GM06990 (cell line): ENCODE measurements around the gene SLC6A19.

Experiments used
- DNase-seq: peaks from one replicate; pipeline ENCODE4 v3.0.0-alpha.2; 2011; ENCODE audit not compliant: insufficient read length; ENCODE audit errors: extremely low read depth
- H3K27me3 ChIP-seq: replicated peaks from 2 replicates; pipeline ENCODE4 v1.6.0; 2011; ENCODE audit warnings: low read length; ENCODE audit not compliant: control insufficient read depth, insufficient read depth
- H3K36me3 ChIP-seq: 2 replicates; pipeline ENCODE4 v1.5.1; 2011; ENCODE audit warnings: low read length; ENCODE audit not compliant: control insufficient read depth, insufficient read depth
- H3K4me3 ChIP-seq: replicated peaks from 2 replicates; pipeline ENCODE4 v1.5.1; 2011; ENCODE audit warnings: low read depth, mild to moderate bottlenecking, control low read depth, low read length
- CTCF ChIP-seq: IDR thresholded peaks from 2 replicates; pipeline ENCODE4 v1.5.1; 2011; ENCODE audit warnings: low read length, control low read depth, mild to moderate bottlenecking, inconsistent platforms; ENCODE audit not compliant: insufficient read depth, poor library complexity, severe bottlenecking

Gene SLC6A19

GRCh38 chr5:1209489-1209852 lies 8.1 kb downstream of the SLC6A19 start:
- no peak for DNase-seq
- no peak for TF ChIP-seq CTCF
- Histone ChIP-seq H3K27me3 (no peaks in the 10 kb centered on the region; the same call in 1 of the 2 replicates), H3K4me3 (no peak overlapping the region), H3K36me3 (no peaks in the 10 kb centered on the region)

- no peaks in the 10 kb centered on the region for H3K36me3 ChIP-seq
- H3K4me3 ChIP-seq, result no peak overlapping the region
- TF ChIP-seq CTCF, result no peak
- no peak for DNase-seq
- H3K27me3 ChIP-seq, result no peaks in the 10 kb centered on the region; the same call in 1 of the 2 replicates
These were observed 8.7 kb downstream of the SLC6A19 start for GRCh38 chr5:1209896-1210776.

GRCh38 chr5:1210832-1211251 lies 9.4 kb downstream of the SLC6A19 start:
- no peaks in the 10 kb centered on the region; the same call in 1 of the 2 replicates for H3K27me3 ChIP-seq
- H3K36me3 ChIP-seq, result no peaks in the 10 kb centered on the region
- DNase-seq, result no peak
- no peak for TF ChIP-seq CTCF
- no peak overlapping the region for H3K4me3 ChIP-seq

- Histone ChIP-seq H3K27me3 (no peaks in the 10 kb centered on the region; the same call in 1 of the 2 replicates), H3K36me3 (no peaks in the 10 kb centered on the region), H3K4me3 (no peak overlapping the region)
- no peak for TF ChIP-seq CTCF
- no peak for DNase-seq
These were observed 10.3 kb downstream of the SLC6A19 start for GRCh38 chr5:1211701-1212100.

- Histone ChIP-seq H3K27me3 (no peaks in the 10 kb centered on the region; the same call in 1 of the 2 replicates), H3K36me3 (no peaks in the 10 kb centered on the region), H3K4me3 (no peak overlapping the region)
- TF ChIP-seq CTCF, result no peak
- DNase-seq, result no peak
These were observed 10.9 kb downstream of the SLC6A19 start for GRCh38 chr5:1212271-1212670.

GRCh38 chr5:1212881-1213280 lies 11.5 kb downstream of the SLC6A19 start:
- no peak for DNase-seq
- Histone ChIP-seq H3K27me3 (no peaks in the 10 kb centered on the region; the same call in 1 of the 2 replicates), H3K4me3 (no peak overlapping the region), H3K36me3 (no peaks in the 10 kb centered on the region)
- TF ChIP-seq CTCF, result no peak
